Osteocyte (in vitro differentiated cells): ENCODE data around the gene CYP39A1. TPM values are rescaled to one million over a fixed set of nuclear protein-coding genes. Genes with fewer than 3 reads are reported as not detected.

Source experiments
- DNase-seq: peaks from one replicate; pipeline ENCODE4 v3.0.0; 2021; ENCODE audit warnings: mixed read lengths; ENCODE audit not compliant: unreplicated experiment; ENCODE audit errors: extremely low spot score
- H3K27ac Mint-ChIP-seq: one replicate; pipeline ENCODE4 v1.8.0; 2021; ENCODE audit warnings: mild to moderate bottlenecking, mixed read lengths; ENCODE audit not compliant: unreplicated experiment
- H3K27me3 Mint-ChIP-seq: one replicate; pipeline ENCODE4 v1.8.0; 2021; ENCODE audit warnings: mixed read lengths; ENCODE audit not compliant: unreplicated experiment
- H3K36me3 Mint-ChIP-seq: one replicate; pipeline ENCODE4 v1.8.0; 2021; ENCODE audit warnings: mixed read lengths; ENCODE audit not compliant: unreplicated experiment
- H3K4me1 Mint-ChIP-seq: one replicate; pipeline ENCODE4 v1.8.0; 2021; ENCODE audit warnings: mixed read lengths; ENCODE audit not compliant: unreplicated experiment
- H3K4me3 Mint-ChIP-seq: one replicate; pipeline ENCODE4 v1.8.0; 2021; ENCODE audit warnings: mild to moderate bottlenecking, moderate library complexity, mixed read lengths; ENCODE audit not compliant: unreplicated experiment
- H3K9me3 Mint-ChIP-seq: one replicate; pipeline ENCODE4 v1.8.0; 2021; ENCODE audit warnings: mixed read lengths; ENCODE audit not compliant: unreplicated experiment
- long read RNA-seq: library from polyadenylated mRNA; unstranded; transcript quantifications from one replicate; pipeline ENCODE4 v2.0.0, GENCODE V29; 2021
- total RNA-seq: library from RNA; stranded (reverse); gene quantifications from 2 replicates; pipeline ENCODE4 v1.2.1, GENCODE V29; 2021
- TF ChIP-seq, protein P1 (sequence below): fragments of 200-600 bp; sonication (generic); IDR thresholded peaks from 2 replicates; pipeline ENCODE4 v1.5.0; 2021; ENCODE audit warnings: antibody characterized with exemption, mild to moderate bottlenecking, moderate library complexity

The CYP39A1 gene, protein sequence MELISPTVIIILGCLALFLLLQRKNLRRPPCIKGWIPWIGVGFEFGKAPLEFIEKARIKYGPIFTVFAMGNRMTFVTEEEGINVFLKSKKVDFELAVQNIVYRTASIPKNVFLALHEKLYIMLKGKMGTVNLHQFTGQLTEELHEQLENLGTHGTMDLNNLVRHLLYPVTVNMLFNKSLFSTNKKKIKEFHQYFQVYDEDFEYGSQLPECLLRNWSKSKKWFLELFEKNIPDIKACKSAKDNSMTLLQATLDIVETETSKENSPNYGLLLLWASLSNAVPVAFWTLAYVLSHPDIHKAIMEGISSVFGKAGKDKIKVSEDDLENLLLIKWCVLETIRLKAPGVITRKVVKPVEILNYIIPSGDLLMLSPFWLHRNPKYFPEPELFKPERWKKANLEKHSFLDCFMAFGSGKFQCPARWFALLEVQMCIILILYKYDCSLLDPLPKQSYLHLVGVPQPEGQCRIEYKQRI
- total RNA-seq, result 0.30 TPM in 1 of 2 replicates, not detected in the other
- long read RNA-seq, partial matches to known transcripts, result 0 of 2 reads
- long read RNA-seq, other reads (novel, unspliced or antisense), result 2 of 2 reads

GRCh38 chr6:46652603-46653438 is at the start of gene CYP39A1, which contains the start of gene SLC25A27:
TSS of gene CYP39A1 (minus strand) at chr6:46652818. CDS start at chr6:46652582, 236 bp downstream.
TSS of gene SLC25A27 (plus strand) at chr6:46652975. CDS start at chr6:46653193, 218 bp downstream.
- peaks cover 12% of the 10 kb centered on the region for H3K4me1 Mint-ChIP-seq
- peak within 1 kb of the TSS; percentile 53 for H3K27ac Mint-ChIP-seq
- peaks cover 2% of the 10 kb centered on the region for H3K36me3 Mint-ChIP-seq
- DNase-seq, result peak; percentile 93
- TF ChIP-seq, protein P1, sequence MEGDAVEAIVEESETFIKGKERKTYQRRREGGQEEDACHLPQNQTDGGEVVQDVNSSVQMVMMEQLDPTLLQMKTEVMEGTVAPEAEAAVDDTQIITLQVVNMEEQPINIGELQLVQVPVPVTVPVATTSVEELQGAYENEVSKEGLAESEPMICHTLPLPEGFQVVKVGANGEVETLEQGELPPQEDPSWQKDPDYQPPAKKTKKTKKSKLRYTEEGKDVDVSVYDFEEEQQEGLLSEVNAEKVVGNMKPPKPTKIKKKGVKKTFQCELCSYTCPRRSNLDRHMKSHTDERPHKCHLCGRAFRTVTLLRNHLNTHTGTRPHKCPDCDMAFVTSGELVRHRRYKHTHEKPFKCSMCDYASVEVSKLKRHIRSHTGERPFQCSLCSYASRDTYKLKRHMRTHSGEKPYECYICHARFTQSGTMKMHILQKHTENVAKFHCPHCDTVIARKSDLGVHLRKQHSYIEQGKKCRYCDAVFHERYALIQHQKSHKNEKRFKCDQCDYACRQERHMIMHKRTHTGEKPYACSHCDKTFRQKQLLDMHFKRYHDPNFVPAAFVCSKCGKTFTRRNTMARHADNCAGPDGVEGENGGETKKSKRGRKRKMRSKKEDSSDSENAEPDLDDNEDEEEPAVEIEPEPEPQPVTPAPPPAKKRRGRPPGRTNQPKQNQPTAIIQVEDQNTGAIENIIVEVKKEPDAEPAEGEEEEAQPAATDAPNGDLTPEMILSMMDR, result no peak
- peaks cover 38% of the 10 kb centered on the region for H3K27me3 Mint-ChIP-seq
- H3K4me3 Mint-ChIP-seq, result peak within 1 kb of the TSS; percentile 86
- no peaks in the 10 kb centered on the region for H3K9me3 Mint-ChIP-seq

GRCh38 chr6:46699970-46700369 is 47.4 kb upstream of the CYP39A1 start:
- H3K4me1 Mint-ChIP-seq, result no peaks in the 10 kb centered on the region
- no peak for DNase-seq
- no peaks in the 10 kb centered on the region for H3K36me3 Mint-ChIP-seq
- H3K4me3 Mint-ChIP-seq, result no peak overlapping the region
- TF ChIP-seq, protein P1, result no peak
- H3K9me3 Mint-ChIP-seq, result no peaks in the 10 kb centered on the region
- H3K27ac Mint-ChIP-seq, result no peak overlapping the region
- H3K27me3 Mint-ChIP-seq, result peaks cover 32% of the 10 kb centered on the region

- TF ChIP-seq, protein P1, result no peak
- no peak for DNase-seq
- Mint-ChIP-seq H3K36me3 (no peaks in the 10 kb centered on the region), H3K4me3 (no peak overlapping the region), H3K27me3 (peaks cover 10% of the 10 kb centered on the region), H3K27ac (no peak overlapping the region), H3K9me3 (no peaks in the 10 kb centered on the region), H3K4me1 (peaks cover 6% of the 10 kb centered on the region)
These were observed 38.4 kb upstream of the CYP39A1 start for GRCh38 chr6:46690911-46691451.

- H3K4me3 Mint-ChIP-seq, result no peak overlapping the region
- no peak overlapping the region for H3K27ac Mint-ChIP-seq
- H3K4me1 Mint-ChIP-seq, result peaks cover 6% of the 10 kb centered on the region
- no peaks in the 10 kb centered on the region for H3K36me3 Mint-ChIP-seq
- TF ChIP-seq, protein P1, result no peak
- DNase-seq, result no peak
- H3K9me3 Mint-ChIP-seq, result no peaks in the 10 kb centered on the region
- H3K27me3 Mint-ChIP-seq, result peaks cover 9% of the 10 kb centered on the region
These were observed 37.6 kb upstream of the CYP39A1 start for GRCh38 chr6:46690141-46690755.
